ENCODE measurements around the gene CCDC33.

The CCDC33 gene

GRCh38 chr15:74340150-74340549, 104.0 kb downstream of the CCDC33 start:
- H3K4me3 ChIP-seq (ENCODE audit: low read depth in 1 of 2, low read length in 1 of 2), result no peak overlapping the region
- no peaks in the 10 kb centered on the region for H3K36me3 ChIP-seq
- no peaks in the 10 kb centered on the region for H3K9me3 ChIP-seq
- no peaks in the 10 kb centered on the region for H3K27me3 ChIP-seq
- TF ChIP-seq CTCF (IDR thresholded peaks at IDR 0.05), result no peak
- no peak overlapping the region for H3K27ac ChIP-seq
- H3K4me1 ChIP-seq (ENCODE audit: control insufficient read depth in 1 of 2, insufficient read depth in 1 of 2, low read depth in 1 of 2, low read length in 1 of 2), result peaks cover 10 to 11% of the 10 kb centered on the region in 2 experiments

- H3K27me3 ChIP-seq, result no peaks in the 10 kb centered on the region
- no peaks in the 10 kb centered on the region for H3K9me3 ChIP-seq
- H3K4me1 ChIP-seq (ENCODE audit: control insufficient read depth in 1 of 2, insufficient read depth in 1 of 2, low read depth in 1 of 2, low read length in 1 of 2), result peaks cover 10 to 11% of the 10 kb centered on the region in 2 experiments
- TF ChIP-seq CTCF (IDR thresholded peaks at IDR 0.05), result no peak
- no peak overlapping the region for H3K27ac ChIP-seq
- H3K36me3 ChIP-seq, result no peaks in the 10 kb centered on the region
- H3K4me3 ChIP-seq (ENCODE audit: low read depth in 1 of 2, low read length in 1 of 2), result no peak overlapping the region
Observed at GRCh38 chr15:74343127-74343796, 107.1 kb downstream of the CCDC33 start.

GRCh38 chr15:74343797-74344127, 107.6 kb downstream of the CCDC33 start:
- no peaks in the 10 kb centered on the region for H3K27me3 ChIP-seq
- peaks cover 10 to 11% of the 10 kb centered on the region in 2 experiments for H3K4me1 ChIP-seq (ENCODE audit: control insufficient read depth in 1 of 2, insufficient read depth in 1 of 2, low read depth in 1 of 2, low read length in 1 of 2)
- no peak for TF ChIP-seq CTCF (IDR thresholded peaks at IDR 0.05)
- no peaks in the 10 kb centered on the region for H3K9me3 ChIP-seq
- H3K36me3 ChIP-seq, result no peaks in the 10 kb centered on the region
- H3K4me3 ChIP-seq (ENCODE audit: low read depth in 1 of 2, low read length in 1 of 2), result no peak overlapping the region
- no peak overlapping the region for H3K27ac ChIP-seq

- Histone ChIP-seq H3K27ac (no peak overlapping the region), H3K27me3 (no peaks in the 10 kb centered on the region), H3K4me1 (ENCODE audit: control insufficient read depth in 1 of 2, insufficient read depth in 1 of 2, low read depth in 1 of 2, low read length in 1 of 2) (peaks cover 3% of the 10 kb centered on the region in 2 experiments), H3K9me3 (no peaks in the 10 kb centered on the region), H3K36me3 (no peaks in the 10 kb centered on the region), H3K4me3 (ENCODE audit: low read depth in 1 of 2, low read length in 1 of 2) (no peak overlapping the region)
- no peak for TF ChIP-seq CTCF (IDR thresholded peaks at IDR 0.05)
Observed at GRCh38 chr15:74345051-74345450, 108.9 kb downstream of the CCDC33 start.

GRCh38 chr15:74347757-74348250, 111.7 kb downstream of the CCDC33 start:
- Histone ChIP-seq H3K4me1 (ENCODE audit: control insufficient read depth in 1 of 2, insufficient read depth in 1 of 2, low read depth in 1 of 2, low read length in 1 of 2) (no peaks in the 10 kb centered on the region), H3K27me3 (peaks cover 14% of the 10 kb centered on the region), H3K27ac (no peak overlapping the region), H3K4me3 (ENCODE audit: low read depth in 1 of 2, low read length in 1 of 2) (no peak overlapping the region), H3K9me3 (no peaks in the 10 kb centered on the region), H3K36me3 (no peaks in the 10 kb centered on the region)
- TF ChIP-seq CTCF (IDR thresholded peaks at IDR 0.05), result no peak

Data from neutrophil (primary cell).